ENCODE data around the gene ELL. TPM values are rescaled to one million over a fixed set of nuclear protein-coding genes. Genes with fewer than 3 reads are reported as not detected.

Gene ELL
- total and polyA plus RNA-seq, 7 donors: 6.2 to 20.2 (median 11.5) TPM

GRCh38 chr19:18457483-18458331, 64.2 kb downstream of the ELL start:
- TF ChIP-seq EP300 (IDR thresholded peaks at IDR 0.05): no peak
- no peak for TF ChIP-seq CTCF (IDR thresholded peaks at IDR 0.05)
- TF ChIP-seq POLR2A (IDR thresholded peaks at IDR 0.05): no peak
- TF ChIP-seq POLR2AphosphoS5 (IDR thresholded peaks at IDR 0.05): no peak
- no peak overlapping the region for H3K4me3 ChIP-seq
- H3K4me1 ChIP-seq: peaks cover 0 to 58% (median 53%) of the 10 kb centered on the region in 4 donors
- DNase-seq: peak; percentile 63
- H3K36me3 ChIP-seq: peaks cover 0 to 33% (median 7%) of the 10 kb centered on the region in 4 donors
- 91 to 92% methylated on average over 21 of the region's 21 CpGs for WGBS, 2 donors
- H3K9me3 ChIP-seq: no peaks in the 10 kb centered on the region
- no peaks in the 10 kb centered on the region for H3K27me3 ChIP-seq
- intact Hi-C loops (cut with DNase I): loop anchor here (5.0 to 10.0 kb wide), 3 partner anchors 47 to 390 kb away; partner anchors contain the start of gene REX1BD
- H3K27ac ChIP-seq: peak overlapping the region; percentile 67 to 92 (median 87)

- no peak for TF ChIP-seq POLR2A (IDR thresholded peaks at IDR 0.05)
- TF ChIP-seq POLR2AphosphoS5 (IDR thresholded peaks at IDR 0.05): peak in 1 of 4 donors; percentile 28
- no peak for TF ChIP-seq CTCF (IDR thresholded peaks at IDR 0.05)
- no peak for TF ChIP-seq EP300 (IDR thresholded peaks at IDR 0.05)
- no peaks in the 10 kb centered on the region for H3K9me3 ChIP-seq
- H3K36me3 ChIP-seq: peaks cover 0 to 33% (median 10%) of the 10 kb centered on the region in 4 donors
- whole genome bisulfite sequencing, 2 donors: 79 to 89% methylated on average over 9 of the region's 9 CpGs
- H3K4me1 ChIP-seq: peaks cover 0 to 58% (median 49%) of the 10 kb centered on the region in 4 donors
- intact Hi-C loops (cut with DNase I): loop anchor here (5.0 to 10.0 kb wide), 3 partner anchors 48 to 390 kb away; partner anchors contain the start of gene REX1BD
- H3K27me3 ChIP-seq: no peaks in the 10 kb centered on the region
- no peak overlapping the region for H3K4me3 ChIP-seq
- H3K27ac ChIP-seq: peak overlapping the region; percentile 67 to 92 (median 87)
- DNase-seq: peak; percentile 93
These were observed 64.9 kb downstream of the ELL start for GRCh38 chr19:18456974-18457373.

- DNase-seq: no peak
- 91 to 92% methylated on average over 4 of the region's 4 CpGs for WGBS, 2 donors
- Histone ChIP-seq H3K4me1 (peaks cover 0 to 56% (median 46%) of the 10 kb centered on the region in 4 donors), H3K27me3 (no peaks in the 10 kb centered on the region), H3K36me3 (peaks cover 0 to 34% (median 11%) of the 10 kb centered on the region in 4 donors), H3K4me3 (no peak overlapping the region), H3K27ac (peak overlapping the region; percentile 67 to 92 (median 87)), H3K9me3 (no peaks in the 10 kb centered on the region)
- TF ChIP-seq EP300 (IDR thresholded peaks at IDR 0.05) (no peak), POLR2A (IDR thresholded peaks at IDR 0.05) (no peak), POLR2AphosphoS5 (IDR thresholded peaks at IDR 0.05) (no peak), CTCF (IDR thresholded peaks at IDR 0.05) (no peak)
- intact Hi-C loops (cut with DNase I): loop anchor here (5.0 to 10.0 kb wide), 3 partner anchors 49 to 391 kb away; partner anchors contain the start of gene REX1BD
These were observed 65.6 kb downstream of the ELL start for GRCh38 chr19:18456279-18456678.

GRCh38 chr19:18453269-18454024, 68.4 kb downstream of the ELL start:
- DNase-seq: no peak
- WGBS, 2 donors: 65 to 81% methylated on average over 10 of the region's 10 CpGs
- no peak for TF ChIP-seq EP300 (IDR thresholded peaks at IDR 0.05)
- no peak for TF ChIP-seq POLR2A (IDR thresholded peaks at IDR 0.05)
- TF ChIP-seq CTCF (IDR thresholded peaks at IDR 0.05): no peak
- no peak for TF ChIP-seq POLR2AphosphoS5 (IDR thresholded peaks at IDR 0.05)
- Histone ChIP-seq H3K27me3 (no peaks in the 10 kb centered on the region), H3K36me3 (peaks cover 9 to 51% (median 27%) of the 10 kb centered on the region in 4 donors), H3K27ac (no peak overlapping the region), H3K4me1 (peaks cover 0 to 38% (median 31%) of the 10 kb centered on the region in 4 donors), H3K9me3 (no peaks in the 10 kb centered on the region), H3K4me3 (no peak overlapping the region)
- intact Hi-C loops (cut with DNase I): loop anchor here (5.0 to 10.0 kb wide), 2 partner anchors 51 to 119 kb away; partner anchors contain the start of gene UBA52

All from sigmoid colon (tissue), 7 donors.